ENCODE measurements around the gene MTHFD2L. TPM values are rescaled to one million over a fixed set of nuclear protein-coding genes. Genes with fewer than 3 reads are reported as not detected.
"Not testable (repeated sequence)": the region's sequence is repeated elsewhere in the genome, so short reads cannot be mapped to it uniquely, and the experiment has no call there.

Gene MTHFD2L
- total RNA-seq, 1 donor from 2014 or later = 14.7 TPM

- H3K36me3 Mint-ChIP-seq (ENCODE audit: unreplicated experiment) = no peaks in the 10 kb centered on the region
- peaks cover 2% of the 10 kb centered on the region for H3K9me3 Mint-ChIP-seq (ENCODE audit: unreplicated experiment)
- peaks cover 28% of the 10 kb centered on the region for H3K4me1 Mint-ChIP-seq (ENCODE audit: unreplicated experiment)
- peak overlapping the region; percentile 59 for H3K27ac Mint-ChIP-seq (ENCODE audit: unreplicated experiment)
- DNase-seq (ENCODE audit: extremely low spot score, unreplicated experiment) = no peak
- H3K4me3 Mint-ChIP-seq (ENCODE audit: unreplicated experiment) = no peak overlapping the region
- no peak for TF ChIP-seq CTCF (IDR thresholded peaks at IDR 0.05)
- H3K27me3 Mint-ChIP-seq (ENCODE audit: unreplicated experiment) = no peaks in the 10 kb centered on the region
These were observed 34.7 kb upstream of the MTHFD2L start for GRCh38 chr4:74123065-74123728.

GRCh38 chr4:74125029-74125428 is 32.9 kb upstream of the MTHFD2L start:
- H3K4me3 Mint-ChIP-seq (ENCODE audit: unreplicated experiment) = no peak overlapping the region
- no peak overlapping the region for H3K27ac Mint-ChIP-seq (ENCODE audit: unreplicated experiment)
- peaks cover 14% of the 10 kb centered on the region for H3K9me3 Mint-ChIP-seq (ENCODE audit: unreplicated experiment)
- H3K27me3 Mint-ChIP-seq (ENCODE audit: unreplicated experiment) = no peaks in the 10 kb centered on the region
- no peak for DNase-seq (ENCODE audit: extremely low spot score, unreplicated experiment)
- no peak for TF ChIP-seq CTCF (IDR thresholded peaks at IDR 0.05)
- peaks cover 8% of the 10 kb centered on the region for H3K36me3 Mint-ChIP-seq (ENCODE audit: unreplicated experiment)
- peaks cover 21% of the 10 kb centered on the region for H3K4me1 Mint-ChIP-seq (ENCODE audit: unreplicated experiment)

GRCh38 chr4:74127745-74128144 is 30.2 kb upstream of the MTHFD2L start:
- peaks cover 11% of the 10 kb centered on the region for H3K4me1 Mint-ChIP-seq (ENCODE audit: unreplicated experiment)
- no peak for TF ChIP-seq CTCF (IDR thresholded peaks at IDR 0.05)
- peaks cover 20% of the 10 kb centered on the region for H3K9me3 Mint-ChIP-seq (ENCODE audit: unreplicated experiment)
- no peak for DNase-seq (ENCODE audit: extremely low spot score, unreplicated experiment)
- H3K27me3 Mint-ChIP-seq (ENCODE audit: unreplicated experiment) = no peaks in the 10 kb centered on the region
- no peak overlapping the region for H3K4me3 Mint-ChIP-seq (ENCODE audit: unreplicated experiment)
- no peak overlapping the region for H3K27ac Mint-ChIP-seq (ENCODE audit: unreplicated experiment)
- peaks cover 8% of the 10 kb centered on the region for H3K36me3 Mint-ChIP-seq (ENCODE audit: unreplicated experiment)

- not testable (repeated sequence) for H3K4me3 Mint-ChIP-seq (ENCODE audit: unreplicated experiment); H3K36me3 Mint-ChIP-seq (ENCODE audit: unreplicated experiment); H3K27me3 Mint-ChIP-seq (ENCODE audit: unreplicated experiment); DNase-seq (ENCODE audit: extremely low spot score, unreplicated experiment); H3K27ac Mint-ChIP-seq (ENCODE audit: unreplicated experiment)
- Mint-ChIP-seq H3K4me1 (ENCODE audit: unreplicated experiment) (peaks cover 10% of the 10 kb centered on the region), H3K9me3 (ENCODE audit: unreplicated experiment) (peaks cover 20% of the 10 kb centered on the region)
These were observed 27.1 kb upstream of the MTHFD2L start for GRCh38 chr4:74130843-74131242.

GRCh38 chr4:74132188-74132587 is 25.7 kb upstream of the MTHFD2L start:
- Mint-ChIP-seq H3K4me1 (ENCODE audit: unreplicated experiment) (peaks cover 10% of the 10 kb centered on the region), H3K9me3 (ENCODE audit: unreplicated experiment) (peaks cover 31% of the 10 kb centered on the region), H3K36me3 (ENCODE audit: unreplicated experiment) (peaks cover 15% of the 10 kb centered on the region)
- H3K4me3 Mint-ChIP-seq (ENCODE audit: unreplicated experiment); DNase-seq (ENCODE audit: extremely low spot score, unreplicated experiment); H3K27ac Mint-ChIP-seq (ENCODE audit: unreplicated experiment); H3K27me3 Mint-ChIP-seq (ENCODE audit: unreplicated experiment): not testable (repeated sequence)

GRCh38 chr4:74132944-74133343 is 25.0 kb upstream of the MTHFD2L start:
- H3K36me3 Mint-ChIP-seq (ENCODE audit: unreplicated experiment) = peaks cover 15% of the 10 kb centered on the region
- TF ChIP-seq CTCF (IDR thresholded peaks at IDR 0.05) = no peak
- no peak for DNase-seq (ENCODE audit: extremely low spot score, unreplicated experiment)
- no peak overlapping the region for H3K4me3 Mint-ChIP-seq (ENCODE audit: unreplicated experiment)
- H3K4me1 Mint-ChIP-seq (ENCODE audit: unreplicated experiment) = peaks cover 10% of the 10 kb centered on the region
- H3K27ac Mint-ChIP-seq (ENCODE audit: unreplicated experiment) = no peak overlapping the region
- peaks cover 31% of the 10 kb centered on the region for H3K9me3 Mint-ChIP-seq (ENCODE audit: unreplicated experiment)
- H3K27me3 Mint-ChIP-seq (ENCODE audit: unreplicated experiment) = no peaks in the 10 kb centered on the region

Data from osteocyte (in vitro differentiated cells).